ENCODE measurements around the gene BAIAP2. TPM values are rescaled to one million over a fixed set of nuclear protein-coding genes. Genes with fewer than 3 reads are reported as not detected.

Gene BAIAP2
- total RNA-seq, 1 donor from 2014 or later: 51.4 TPM

GRCh38 chr17:81115219-81115618, 80.3 kb downstream of the BAIAP2 start:
- Histone ChIP-seq H3K4me1 (ENCODE audit: insufficient read depth, low read length) (peaks cover 8% of the 10 kb centered on the region), H2AFZ (ENCODE audit: low read depth, low read length) (no peak overlapping the region), H3K27ac (ENCODE audit: low read depth, low read length) (no peak overlapping the region), H3K79me2 (ENCODE audit: insufficient read depth, low read length) (no peaks in the 10 kb centered on the region), H3K4me2 (ENCODE audit: low read length) (no peak overlapping the region), H3K4me3 (ENCODE audit: insufficient read depth, low read depth, low read length) (no peak overlapping the region), H3K27me3 (ENCODE audit: insufficient read depth, low read length) (no peaks in the 10 kb centered on the region), H3K9me3 (ENCODE audit: insufficient read depth, low read depth, low read length) (no peaks in the 10 kb centered on the region), H3K36me3 (ENCODE audit: insufficient read depth, low read length) (no peaks in the 10 kb centered on the region), H4K20me1 (ENCODE audit: insufficient read depth, low read length) (peaks cover 9% of the 10 kb centered on the region), H3K9ac (ENCODE audit: low read length) (no peak overlapping the region)
- Mint-ChIP-seq H3K4me1 (ENCODE audit: low read depth, unreplicated experiment) (peaks cover 2% of the 10 kb centered on the region), H3K27ac (ENCODE audit: unreplicated experiment) (no peak overlapping the region), H3K4me3 (ENCODE audit: unreplicated experiment) (no peak overlapping the region), H3K36me3 (ENCODE audit: low read depth, unreplicated experiment) (no peaks in the 10 kb centered on the region), H3K9me3 (ENCODE audit: unreplicated experiment) (no peaks in the 10 kb centered on the region), H3K27me3 (ENCODE audit: low read depth, unreplicated experiment) (no peaks in the 10 kb centered on the region)
- DNase-seq (ENCODE audit: low read depth) (no peak), FAIRE-seq (no peak)
- TF ChIP-seq EZH2 (IDR thresholded peaks at IDR 0.05; ENCODE audit: insufficient read depth, low read length) (no peak), CTCF (IDR thresholded peaks at IDR 0.05; ENCODE audit: insufficient read depth, low read depth, low read length) (no peak)

- Mint-ChIP-seq H3K4me1 (ENCODE audit: low read depth, unreplicated experiment) (peaks cover 2% of the 10 kb centered on the region), H3K27me3 (ENCODE audit: low read depth, unreplicated experiment) (no peaks in the 10 kb centered on the region), H3K4me3 (ENCODE audit: unreplicated experiment) (no peak overlapping the region), H3K27ac (ENCODE audit: unreplicated experiment) (no peak overlapping the region), H3K9me3 (ENCODE audit: unreplicated experiment) (no peaks in the 10 kb centered on the region), H3K36me3 (ENCODE audit: low read depth, unreplicated experiment) (no peaks in the 10 kb centered on the region)
- no peak for DNase-seq (ENCODE audit: low read depth)
- H4K20me1 ChIP-seq (ENCODE audit: insufficient read depth, low read length): peaks cover 6% of the 10 kb centered on the region
- peaks cover 8% of the 10 kb centered on the region for H3K4me1 ChIP-seq (ENCODE audit: insufficient read depth, low read length)
- H3K9ac ChIP-seq (ENCODE audit: low read length): no peak overlapping the region
- no peak for TF ChIP-seq EZH2 (IDR thresholded peaks at IDR 0.05; ENCODE audit: insufficient read depth, low read length)
- no peak for TF ChIP-seq CTCF (IDR thresholded peaks at IDR 0.05; ENCODE audit: insufficient read depth, low read depth, low read length)
- no peak overlapping the region for H3K27ac ChIP-seq (ENCODE audit: low read depth, low read length)
- no peaks in the 10 kb centered on the region for H3K79me2 ChIP-seq (ENCODE audit: insufficient read depth, low read length)
- no peak overlapping the region for H3K4me2 ChIP-seq (ENCODE audit: low read length)
- no peaks in the 10 kb centered on the region for H3K27me3 ChIP-seq (ENCODE audit: insufficient read depth, low read length)
- H3K4me3 ChIP-seq (ENCODE audit: insufficient read depth, low read depth, low read length): no peak overlapping the region
- FAIRE-seq: no peak
- H3K9me3 ChIP-seq (ENCODE audit: insufficient read depth, low read depth, low read length): no peaks in the 10 kb centered on the region
- H2AFZ ChIP-seq (ENCODE audit: low read depth, low read length): no peak overlapping the region
- H3K36me3 ChIP-seq (ENCODE audit: insufficient read depth, low read length): no peaks in the 10 kb centered on the region
Measured at GRCh38 chr17:81115749-81116464, 81.0 kb downstream of the BAIAP2 start.

- Histone ChIP-seq H3K27ac (ENCODE audit: low read depth, low read length) (no peak overlapping the region), H3K9ac (ENCODE audit: low read length) (no peak overlapping the region), H3K36me3 (ENCODE audit: insufficient read depth, low read length) (no peaks in the 10 kb centered on the region), H3K27me3 (ENCODE audit: insufficient read depth, low read length) (no peaks in the 10 kb centered on the region), H4K20me1 (ENCODE audit: insufficient read depth, low read length) (no peaks in the 10 kb centered on the region), H3K4me2 (ENCODE audit: low read length) (no peak overlapping the region), H3K9me3 (ENCODE audit: insufficient read depth, low read depth, low read length) (no peaks in the 10 kb centered on the region), H3K79me2 (ENCODE audit: insufficient read depth, low read length) (no peaks in the 10 kb centered on the region), H2AFZ (ENCODE audit: low read depth, low read length) (no peak overlapping the region), H3K4me1 (ENCODE audit: insufficient read depth, low read length) (peaks cover 8% of the 10 kb centered on the region), H3K4me3 (ENCODE audit: insufficient read depth, low read depth, low read length) (no peak overlapping the region)
- TF ChIP-seq EZH2 (IDR thresholded peaks at IDR 0.05; ENCODE audit: insufficient read depth, low read length) (no peak), CTCF (IDR thresholded peaks at IDR 0.05; ENCODE audit: insufficient read depth, low read depth, low read length) (no peak)
- Mint-ChIP-seq H3K4me3 (ENCODE audit: unreplicated experiment) (no peak overlapping the region), H3K27ac (ENCODE audit: unreplicated experiment) (no peak overlapping the region), H3K36me3 (ENCODE audit: low read depth, unreplicated experiment) (no peaks in the 10 kb centered on the region), H3K27me3 (ENCODE audit: low read depth, unreplicated experiment) (no peaks in the 10 kb centered on the region), H3K4me1 (ENCODE audit: low read depth, unreplicated experiment) (peaks cover 2% of the 10 kb centered on the region), H3K9me3 (ENCODE audit: unreplicated experiment) (no peaks in the 10 kb centered on the region)
- no peak for DNase-seq (ENCODE audit: low read depth)
- no peak for FAIRE-seq
Measured at GRCh38 chr17:81116704-81117103, 81.8 kb downstream of the BAIAP2 start.
